GM21737 (cell line): Measurements from ENCODE around the gene KIF23.
"Not testable (repeated sequence)": the region's sequence is repeated elsewhere in the genome, so short reads cannot be mapped to it uniquely, and the experiment has no call there.

Experiments used
- ATAC-seq: cut with Tn5 transposase; IDR thresholded peaks from one replicate; pipeline ENCODE4 v1.9.1; 2021; ENCODE audit warnings: mild to moderate bottlenecking, moderate library complexity; ENCODE audit not compliant: unreplicated experiment

Gene KIF23

DNA sequence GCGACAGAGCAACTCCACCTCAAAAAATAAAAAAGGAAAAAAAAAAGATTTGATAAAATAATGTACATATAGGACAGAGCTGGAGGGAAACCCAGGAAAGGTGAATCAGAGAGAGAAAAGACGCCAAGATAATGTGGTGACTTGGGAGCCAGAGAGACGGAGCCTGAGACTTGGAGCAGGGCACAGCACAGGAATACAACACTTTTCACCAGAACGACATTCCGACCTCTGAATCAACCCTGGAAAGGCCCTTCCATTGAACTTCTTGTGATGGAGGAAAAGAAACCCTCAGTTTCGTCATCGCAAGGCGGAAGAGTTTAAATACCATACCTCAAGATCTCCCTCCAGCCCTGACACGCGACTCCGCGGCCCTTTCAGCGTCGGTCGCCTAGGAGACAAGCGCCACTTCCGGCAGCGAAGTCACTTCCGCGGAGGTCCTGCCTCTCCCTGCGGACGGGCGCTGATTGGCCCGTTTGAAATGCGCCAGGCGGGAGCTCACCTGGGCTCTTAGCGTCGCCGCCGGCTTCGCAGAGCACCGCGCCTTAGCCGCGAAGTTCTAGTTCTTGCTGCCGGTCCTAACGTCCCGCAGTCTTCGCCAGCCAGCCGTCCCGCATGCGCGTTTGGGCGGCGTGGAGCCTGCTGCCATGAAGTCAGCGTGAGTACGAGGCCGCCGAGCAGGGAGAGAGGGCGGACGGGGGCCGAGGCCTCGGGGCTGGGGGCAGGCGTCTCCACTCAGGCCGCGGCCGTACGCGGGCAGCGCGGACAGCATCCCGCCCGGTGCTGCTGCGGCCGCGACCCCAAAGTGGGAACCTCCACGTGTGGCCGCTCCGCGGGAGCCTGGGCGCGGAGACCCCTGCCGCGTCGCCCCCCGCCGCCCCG is at the start of gene KIF23:
KIF23 (plus strand) TSS at position 528 of the 879 bp plus-strand sequence; CDS start at position 645, 117 bp downstream.
- peak; percentile 94 for ATAC-seq

GRCh38 chr15:69367236-69367635 is 46.9 kb upstream of the KIF23 start:
- no peak for ATAC-seq

GRCh38 chr15:69369631-69370030 is 44.5 kb upstream of the KIF23 start:
- no peak for ATAC-seq

- no peak for ATAC-seq
Measured at GRCh38 chr15:69373406-69373805, 40.7 kb upstream of the KIF23 start.

DNA sequence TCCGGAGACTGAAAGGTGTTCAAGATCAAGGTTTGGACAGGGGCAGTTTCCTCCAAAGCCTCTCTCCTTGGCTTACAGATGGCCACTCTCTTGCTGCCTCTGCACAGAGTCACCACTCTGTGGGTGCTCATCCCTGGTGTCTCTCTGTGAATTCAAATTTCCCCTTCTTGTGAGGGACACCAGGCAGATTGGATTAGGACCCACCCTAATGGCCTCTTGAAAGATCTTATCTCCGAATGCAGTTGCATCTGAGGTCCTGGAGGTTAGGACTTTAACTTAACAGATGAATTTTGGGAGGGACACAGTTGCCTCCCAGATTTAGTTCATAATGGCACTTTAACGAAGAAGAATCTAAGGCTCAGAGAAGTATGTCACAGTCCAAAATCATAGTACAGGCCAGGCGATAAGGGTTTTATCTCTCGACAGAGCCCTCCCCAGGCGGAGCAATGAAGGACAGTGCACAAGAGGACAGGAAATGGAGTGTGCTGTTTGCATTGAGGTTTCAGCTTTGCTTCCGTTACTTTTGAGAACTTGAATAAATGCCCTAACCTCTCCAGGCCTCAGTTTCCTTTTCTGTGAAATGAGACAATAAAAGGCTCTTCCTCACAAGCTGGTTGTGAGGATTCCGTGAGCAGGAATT is 38.9 kb upstream of the KIF23 start:
- ATAC-seq, result no peak

DNA sequence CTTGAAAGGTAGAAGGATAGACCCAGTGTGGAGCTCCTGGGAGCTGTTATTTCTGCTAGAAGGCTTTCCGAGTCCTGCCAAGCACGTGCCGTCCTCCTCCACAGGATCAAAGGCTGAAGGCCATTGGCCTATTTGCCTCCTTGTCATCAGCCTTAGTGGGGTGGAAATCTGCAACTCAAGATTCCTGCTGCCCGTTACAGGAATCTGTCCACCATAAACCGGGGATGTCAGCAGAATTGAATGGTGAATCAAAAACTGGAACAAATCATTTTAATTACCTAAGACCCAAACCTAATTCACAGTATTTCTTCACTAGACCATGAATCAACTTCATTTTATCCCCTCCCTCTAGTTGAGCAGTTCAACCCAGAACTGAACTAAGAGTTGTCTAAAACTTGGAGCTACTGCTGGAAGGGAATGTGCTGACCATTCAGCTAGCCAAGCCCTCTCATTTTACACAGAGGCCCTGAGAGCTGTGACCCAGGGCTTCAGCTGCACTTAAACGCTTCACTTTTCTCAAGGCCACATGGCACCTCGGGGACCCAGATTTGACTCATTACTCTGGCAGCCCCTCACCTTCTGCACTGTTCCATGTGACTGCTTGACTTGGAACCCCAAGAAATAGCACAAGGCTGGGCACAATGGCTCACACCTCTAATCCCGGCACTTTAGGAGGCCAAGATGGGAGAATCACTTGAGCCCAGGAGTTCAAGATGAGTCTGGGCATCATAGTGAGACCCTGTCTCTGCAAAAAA is 36.8 kb upstream of the KIF23 start:
- ATAC-seq, result no peak

DNA sequence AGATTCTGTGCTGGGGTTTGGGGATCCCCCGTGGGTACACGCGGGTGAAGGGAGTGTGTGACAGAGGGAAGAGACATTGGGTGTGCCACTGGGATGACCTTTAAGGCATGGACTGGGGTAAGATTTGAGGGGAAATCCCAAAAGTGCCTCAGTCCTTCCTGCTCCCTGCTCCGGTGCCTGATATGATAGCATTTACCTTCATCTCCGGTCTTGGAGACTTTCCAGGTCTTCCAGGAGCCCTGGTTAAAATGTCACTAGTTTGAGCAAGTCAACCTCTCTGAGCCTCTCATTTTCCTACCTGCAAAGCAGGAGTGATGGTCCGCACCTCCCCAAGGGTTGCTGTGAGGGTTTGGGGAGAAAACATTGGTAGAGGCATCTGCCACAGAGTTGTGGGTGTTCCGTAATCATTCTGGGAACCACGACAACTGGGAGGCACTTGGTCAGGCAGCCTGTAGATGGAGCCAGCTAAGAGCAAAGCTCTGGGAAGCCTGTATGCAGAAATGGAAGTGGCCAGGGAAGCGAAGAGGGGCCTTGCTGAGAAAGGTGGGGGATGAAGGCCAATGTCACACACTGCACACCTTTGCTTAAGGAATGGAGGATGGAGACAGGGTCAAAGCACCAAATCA is 33.9 kb upstream of the KIF23 start:
- no peak for ATAC-seq

DNA sequence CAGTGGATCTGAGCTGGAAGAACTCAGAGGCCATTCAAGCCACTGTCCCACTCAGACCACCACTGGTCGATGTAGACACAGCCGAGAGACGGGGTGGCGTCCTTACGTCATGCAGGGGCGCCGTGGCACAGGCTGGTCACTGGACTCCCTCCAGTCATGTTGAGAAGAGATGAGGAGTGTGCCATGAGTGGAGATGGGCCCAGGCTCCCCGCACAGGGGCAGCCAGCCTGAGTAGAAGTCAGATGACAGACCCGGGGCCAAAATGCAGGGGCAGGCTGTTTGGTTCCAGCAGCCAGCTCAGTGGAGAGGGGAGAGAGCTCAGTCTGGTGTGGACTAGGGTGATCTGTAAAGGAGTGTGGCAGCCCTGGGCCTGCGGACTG is 33.4 kb upstream of the KIF23 start:
- no peak for ATAC-seq

GRCh38 chr15:69382176-69382575 is 32.0 kb upstream of the KIF23 start:
- not testable (repeated sequence) for ATAC-seq

DNA sequence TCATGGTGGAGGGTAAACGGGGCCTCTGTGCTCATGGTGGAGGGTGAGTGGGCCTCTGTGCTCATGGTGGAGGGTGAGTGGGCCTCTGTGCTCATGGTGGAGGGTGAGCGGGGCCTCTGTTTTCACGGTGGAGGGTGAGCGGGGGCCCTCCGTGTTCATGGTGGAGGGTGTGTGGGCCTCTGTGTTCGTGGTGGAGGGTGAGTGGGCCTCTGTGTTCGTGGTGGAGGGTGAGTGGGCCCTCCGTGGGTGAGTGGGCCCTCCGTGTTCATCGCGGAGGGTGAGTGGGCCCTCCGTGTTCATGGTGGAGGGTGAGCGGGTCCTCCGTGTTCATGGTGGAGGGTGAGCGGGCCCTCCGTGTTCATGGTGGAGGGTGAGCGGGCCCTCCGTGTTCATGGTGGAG is 30.1 kb upstream of the KIF23 start:
- ATAC-seq, result not testable (repeated sequence)

- no peak for ATAC-seq
Measured at GRCh38 chr15:69384626-69385598, 29.2 kb upstream of the KIF23 start.

- ATAC-seq, result no peak
Measured at GRCh38 chr15:69385831-69386230, 28.3 kb upstream of the KIF23 start.

- ATAC-seq, result no peak
Measured at GRCh38 chr15:69386284-69386683, 27.9 kb upstream of the KIF23 start.

- no peak for ATAC-seq
Measured at GRCh38 chr15:69388260-69388705, 25.9 kb upstream of the KIF23 start.

GRCh38 chr15:69389426-69389825 is 24.7 kb upstream of the KIF23 start:
- ATAC-seq, result no peak

- no peak for ATAC-seq
Measured at GRCh38 chr15:69390575-69390974, 23.6 kb upstream of the KIF23 start.

- ATAC-seq, result no peak
Measured at GRCh38 chr15:69391046-69391757, 22.9 kb upstream of the KIF23 start.

DNA sequence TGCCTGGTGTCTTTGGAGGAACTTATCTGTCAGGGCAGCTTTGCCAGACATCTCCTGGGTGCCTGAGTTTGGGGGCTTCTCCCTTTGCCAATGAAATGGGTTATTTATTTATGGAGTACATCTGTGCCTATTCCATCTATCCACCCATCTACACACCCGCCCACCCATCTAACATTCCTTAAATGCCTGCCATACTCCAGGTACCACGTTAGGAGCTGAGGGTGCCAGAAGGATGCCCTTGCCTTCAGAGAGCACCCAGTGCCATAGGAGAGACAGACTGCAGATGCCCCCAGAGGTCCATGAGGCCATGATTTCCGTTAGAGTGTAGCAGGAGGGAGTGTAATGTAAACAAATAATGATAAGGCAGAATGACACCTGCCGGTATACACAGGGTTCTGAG is 21.8 kb upstream of the KIF23 start:
- no peak for ATAC-seq

- ATAC-seq, result no peak
Measured at GRCh38 chr15:69393831-69394491, 20.2 kb upstream of the KIF23 start.
